Right cardiac atrium (tissue), 5 donors: ENCODE measurements around the gene SLC35D1. TPM values are rescaled to one million over a fixed set of nuclear protein-coding genes. Genes with fewer than 3 reads are reported as not detected.
A peak's percentile ranks its signal among the peaks of the same experiment; 100 is the strongest.

ENCODE experiments used
- ATAC-seq, 2 donors: fragments of 200-7000 bp; cut with Tn5 transposase; one replicate each; pipeline versions ENCODE4 v1.8.0 to v1.9.1; 2020; ENCODE audit warnings: moderate library complexity in 2 of 2, mild to moderate bottlenecking in 1 of 2
- DNase-seq, 3 donors: peaks; one replicate each; pipeline ENCODE4 v3.0.0-alpha.2; 2020
- H3K27ac ChIP-seq: one replicate; pipeline ENCODE4 v1.5.1; 2013; ENCODE audit warnings: mild to moderate bottlenecking, low read length, control low read depth, moderate library complexity
- H3K27me3 ChIP-seq: one replicate; pipeline ENCODE4 v1.6.1; 2013; ENCODE audit not compliant: control insufficient read depth, insufficient read depth
- H3K4me1 ChIP-seq: one replicate; pipeline ENCODE4 v1.6.1; 2013; ENCODE audit warnings: low read length; ENCODE audit not compliant: control insufficient read depth, insufficient read depth
- H3K4me3 ChIP-seq: one replicate; pipeline ENCODE4 v1.5.1; 2013; ENCODE audit warnings: low read length, control low read depth
- H3K9me3 ChIP-seq: one replicate; pipeline ENCODE4 v1.6.1; 2013; ENCODE audit warnings: low read length; ENCODE audit not compliant: control insufficient read depth
- WGBS: extraction: QIAGEN DNeasy Blood & Tissue Kit; methylation state at CpG from one replicate; pipeline ENCODE4 v1.1.7; 2013; 5-methylcytosine and 5-hydroxymethylcytosine counted together
- intact Hi-C, 4 donors: fragments of 100-400 bp; cut with DNase I; formaldehyde crosslinking; loops; one replicate each; pipeline versions ENCODE4 v1.11.0 to v1.14.0; 2022 to 2023
- polyA plus RNA-seq: library from polyadenylated mRNA; stranded (reverse); fragments of 200-250 nt; gene quantifications from one replicate; pipeline ENCODE4 v1.2.3, GENCODE V29; 2013
- total RNA-seq, 4 donors: library from RNA; stranded (reverse); fragmentation: NEBNext Ultra II Directional; extraction: Animal tissue kit (Norgen Biotek cat#: 25700); gene quantifications; one replicate each; pipeline ENCODE4 v1.2.1, GENCODE V29; 2021
- donor health status: healthy with polysubstance abuse.
- donor health status: DM: no; HTN: yes; CAD: no.
- donor health status: DM: no; HTN: no; CAD: no.
- donor health status: DM: no; HTN: yes; CAD: no; lungs with severe emphysema.
- donor health status: DM: yes; HTN: yes; CAD: no.

Gene SLC35D1
- total and polyA plus RNA-seq, 5 donors = 2.4 to 4.6 (median 3.9) TPM

- Histone ChIP-seq H3K9me3 (no peaks in the 10 kb centered on the region), H3K27me3 (no peaks in the 10 kb centered on the region), H3K4me3 (no peak overlapping the region), H3K4me1 (peaks cover 2% of the 10 kb centered on the region), H3K27ac (no peak overlapping the region)
- DNase-seq = no peak
- ATAC-seq = no peak
- intact Hi-C loops = no loop called here
- WGBS = 72% methylated on average over 2 of the region's 2 CpGs
Measured at GRCh38 chr1:67018574-67018973, 35.4 kb downstream of the SLC35D1 start.

GRCh38 chr1:67013573-67013972, 40.4 kb downstream of the SLC35D1 start:
- no peak overlapping the region for H3K27ac ChIP-seq

GRCh38 chr1:67009792-67010191, 44.2 kb downstream of the SLC35D1 start:
- Histone ChIP-seq H3K27ac (no peak overlapping the region), H3K9me3 (no peaks in the 10 kb centered on the region), H3K4me3 (no peak overlapping the region), H3K27me3 (no peaks in the 10 kb centered on the region), H3K4me1 (no peaks in the 10 kb centered on the region)
- WGBS = 98% methylated on average over 3 of the region's 3 CpGs
- intact Hi-C loops = no loop called here
- no peak for DNase-seq
- ATAC-seq = no peak

More at GRCh38 chr1:67013573-67013972, 40.4 kb downstream of the SLC35D1 start:
- ATAC-seq (no peak), DNase-seq (no peak)
- intact Hi-C loops = no loop called here
- no peak overlapping the region for H3K4me3 ChIP-seq
- no peaks in the 10 kb centered on the region for H3K9me3 ChIP-seq
- no peaks in the 10 kb centered on the region for H3K4me1 ChIP-seq
- H3K27me3 ChIP-seq = no peaks in the 10 kb centered on the region
- 53% methylated on average over 2 of the region's 2 CpGs for WGBS

- H3K4me3 ChIP-seq = no peak overlapping the region
- DNase-seq (peak in 1 of 3 donors; percentile 50), ATAC-seq (no peak)
- no peak overlapping the region for H3K27ac ChIP-seq
- H3K9me3 ChIP-seq = no peaks in the 10 kb centered on the region
- intact Hi-C loops = no loop called here
- H3K4me1 ChIP-seq = no peaks in the 10 kb centered on the region
- 77% methylated on average over 8 of the region's 8 CpGs for WGBS
- H3K27me3 ChIP-seq = no peaks in the 10 kb centered on the region
Measured at GRCh38 chr1:67005068-67005467, 48.9 kb downstream of the SLC35D1 start.

GRCh38 chr1:67004176-67004575, 49.8 kb downstream of the SLC35D1 start:
- intact Hi-C loops = no loop called here
- DNase-seq (no peak), ATAC-seq (no peak)
- WGBS = 75% methylated on average over 1 of the region's 1 CpG
- H3K4me3 ChIP-seq = no peak overlapping the region
- no peaks in the 10 kb centered on the region for H3K4me1 ChIP-seq
- H3K27ac ChIP-seq = no peak overlapping the region
- no peaks in the 10 kb centered on the region for H3K27me3 ChIP-seq
- H3K9me3 ChIP-seq = no peaks in the 10 kb centered on the region

GRCh38 chr1:67001682-67002425, 52.1 kb downstream of the SLC35D1 start:
- Histone ChIP-seq H3K4me1 (no peaks in the 10 kb centered on the region), H3K27me3 (no peaks in the 10 kb centered on the region), H3K9me3 (no peaks in the 10 kb centered on the region), H3K27ac (no peak overlapping the region), H3K4me3 (no peak overlapping the region)
- WGBS = 71% methylated on average over 5 of the region's 5 CpGs
- ATAC-seq (peak; percentile 69), DNase-seq (no peak)
- intact Hi-C loops = no loop called here

- Histone ChIP-seq H3K27ac (no peak overlapping the region), H3K27me3 (no peaks in the 10 kb centered on the region), H3K4me1 (no peaks in the 10 kb centered on the region), H3K9me3 (no peaks in the 10 kb centered on the region), H3K4me3 (no peak overlapping the region)
- ATAC-seq (no peak), DNase-seq (no peak)
- intact Hi-C loops = loop anchor here (5.0 to 10.0 kb wide), 3 partner anchors 142 to 147 kb away; no protein-coding TSS in a partner anchor
- 84% methylated on average over 7 of the region's 7 CpGs for WGBS
Measured at GRCh38 chr1:66999640-67000400, 54.1 kb downstream of the SLC35D1 start.

GRCh38 chr1:66998972-66999371, 55.0 kb downstream of the SLC35D1 start:
- Histone ChIP-seq H3K27me3 (no peaks in the 10 kb centered on the region), H3K4me1 (no peaks in the 10 kb centered on the region), H3K9me3 (no peaks in the 10 kb centered on the region), H3K4me3 (no peak overlapping the region), H3K27ac (no peak overlapping the region)
- DNase-seq = no peak
- ATAC-seq = no peak
- intact Hi-C loops = loop anchor here (5.0 to 10.0 kb wide), 3 partner anchors 143 to 148 kb away; no protein-coding TSS in a partner anchor

GRCh38 chr1:66996018-66996682, 57.8 kb downstream of the SLC35D1 start:
- DNase-seq = peak; percentile 43 to 63 (median 52)
- intact Hi-C loops = loop anchor here (5.0 to 10.0 kb wide), 3 partner anchors 146 to 151 kb away; no protein-coding TSS in a partner anchor
- Histone ChIP-seq H3K9me3 (no peaks in the 10 kb centered on the region), H3K27ac (no peak overlapping the region), H3K4me1 (no peaks in the 10 kb centered on the region), H3K4me3 (no peak overlapping the region), H3K27me3 (no peaks in the 10 kb centered on the region)
- WGBS = 71% methylated on average over 7 of the region's 7 CpGs
- ATAC-seq = peak; percentile 63 to 68

GRCh38 chr1:66993076-66993475, 60.9 kb downstream of the SLC35D1 start:
- intact Hi-C loops = loop anchor here in 1 of 4 donors (10.0 kb wide), 1 partner anchor 152 kb away; no protein-coding TSS in a partner anchor
- H3K9me3 ChIP-seq = no peaks in the 10 kb centered on the region
- no peak overlapping the region for H3K27ac ChIP-seq
- 93% methylated on average over 3 of the region's 3 CpGs for WGBS
- ATAC-seq (no peak), DNase-seq (no peak)
- no peak overlapping the region for H3K4me3 ChIP-seq
- H3K27me3 ChIP-seq = no peaks in the 10 kb centered on the region
- no peaks in the 10 kb centered on the region for H3K4me1 ChIP-seq

- H3K9me3 ChIP-seq = no peaks in the 10 kb centered on the region
- no peaks in the 10 kb centered on the region for H3K27me3 ChIP-seq
- intact Hi-C loops = no loop called here
- no peak overlapping the region for H3K4me3 ChIP-seq
- DNase-seq = no peak
- H3K4me1 ChIP-seq = no peaks in the 10 kb centered on the region
- H3K27ac ChIP-seq = no peak overlapping the region
- ATAC-seq = no peak
- 48% methylated on average over 1 of the region's 1 CpG for WGBS
Measured at GRCh38 chr1:66985835-66986234, 68.1 kb downstream of the SLC35D1 start.
